GM12891 (cell line): Measurements from ENCODE around the gene SFXN5.

ENCODE experiments used
- POLR2A ChIP-seq: IDR thresholded peaks from 2 replicates; pipeline ENCODE4 v1.6.1; 2011; ENCODE audit warnings: low read depth, low read length, control low read depth
- TAF1 ChIP-seq: IDR thresholded peaks from 2 replicates; pipeline ENCODE4 v1.6.1; 2011; ENCODE audit warnings: low read depth, low read length, control low read depth

DNA sequence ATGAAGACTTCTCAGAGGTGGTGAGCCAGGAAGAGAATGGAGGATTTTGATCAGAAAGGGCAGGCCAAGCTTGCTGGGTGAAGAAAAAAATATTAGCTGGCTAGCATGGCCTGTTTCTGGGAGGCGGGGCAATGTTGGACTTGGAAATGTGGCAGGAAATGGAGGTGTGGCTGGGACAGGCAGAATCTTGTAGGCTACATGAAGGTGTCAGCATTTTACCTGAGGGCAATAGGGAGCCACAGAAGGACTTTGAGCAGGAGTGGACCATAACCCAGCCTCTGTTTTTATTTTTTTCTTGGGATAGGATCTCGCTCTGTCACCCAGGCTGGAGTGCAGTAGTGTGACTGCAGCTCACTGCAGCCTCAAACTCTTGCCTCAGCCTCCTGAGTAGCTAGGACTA, 122.5 kb downstream of the SFXN5 start:
- TF ChIP-seq POLR2A = no peak
- no peak for TF ChIP-seq TAF1
